Endothelial cell of umbilical vein (primary cell): Measurements from ENCODE around the gene CCDC142. TPM values are rescaled to one million over a fixed set of nuclear protein-coding genes. Genes with fewer than 3 reads are reported as not detected.

Experiments used
- BruUV-seq: library from RNA; stranded (reverse); fragments of 400-500 nt; replicated peaks from 2 replicates; lab custom pipeline; 2021; lab: Mats Ljungman, UMichigan
- CTCF ChIA-PET: fragments of 300-600, 350-600 bp; sonication (Branson Sonifier 250); formaldehyde crosslinking; loops from one replicate; lab custom pipeline; 2021; ENCODE audit warnings: antibody characterized with exemption, inconsistent platforms; lab: Charles Lee
- POLR2A ChIA-PET: fragments of 300-600, 350-600 bp; sonication (Branson Sonifier 250); formaldehyde crosslinking; loops from one replicate; lab custom pipeline; 2021; ENCODE audit warnings: antibody characterized with exemption, inconsistent platforms; lab: Charles Lee
- DNase-seq: peaks from one replicate; pipeline ENCODE4 v3.0.0-alpha.2; 2011; ENCODE audit warnings: low read depth, low spot score
- FAIRE-seq: peaks from 2 replicates; lab custom pipeline; 2011; peaks lifted over from hg19 to GRCh38; lab: Jason Lieb, UNC
- H2AFZ ChIP-seq: 2 replicates; pipeline ENCODE4 v1.6.0; 2012; ENCODE audit warnings: low read depth, low read length, control low read depth, inconsistent platforms
- H3K27ac ChIP-seq: 2 replicates; pipeline ENCODE4 v1.5.1; 2011; ENCODE audit warnings: low read depth, mild to moderate bottlenecking, control low read depth, low read length, moderate library complexity; ENCODE audit not compliant: insufficient read depth
- H3K27me3 ChIP-seq, 2 experiments: 2 replicates each; pipeline versions ENCODE4 v1.6.0 to v1.6.1; 2011; ENCODE audit warnings: low read length in 2 of 2, mixed read lengths in 1 of 2; ENCODE audit not compliant: control insufficient read depth in 2 of 2, insufficient read depth in 2 of 2
- H3K36me3 ChIP-seq, 2 experiments: 2 replicates in 1 of 2; 3 replicates in 1 of 2; pipeline ENCODE4 v1.5.1; 2011; ENCODE audit warnings: low read length in 2 of 2, mild to moderate bottlenecking in 1 of 2, moderate library complexity in 1 of 2; ENCODE audit not compliant: control insufficient read depth in 2 of 2, insufficient read depth in 2 of 2; ENCODE audit errors: extremely low read depth in 1 of 2
- H3K4me1 ChIP-seq: 3 replicates; pipeline ENCODE4 v1.5.1; 2011; ENCODE audit warnings: mild to moderate bottlenecking, low read length; ENCODE audit not compliant: control insufficient read depth, insufficient read depth; ENCODE audit errors: extremely low read depth
- H3K4me2 ChIP-seq: 2 replicates; pipeline ENCODE4 v1.6.1; 2011; ENCODE audit warnings: low read length, control low read depth, mixed read lengths; ENCODE audit not compliant: insufficient read depth
- H3K4me3 ChIP-seq, 3 experiments: fragments of 200-600 bp in 1 of 3; sonication (generic), shearing (Covaris generic) in 1 of 3; replicated peaks in 1 of 3; 2 replicates each; pipeline ENCODE4 v1.5.1; 2011 to 2016; ENCODE audit warnings: control low read depth in 3 of 3, low read length in 3 of 3, mild to moderate bottlenecking in 2 of 3, inconsistent platforms in 1 of 3, low read depth in 1 of 3, moderate library complexity in 1 of 3; ENCODE audit not compliant: insufficient read depth in 1 of 3
- H3K79me2 ChIP-seq: 2 replicates; pipeline ENCODE4 v1.6.0; 2012; ENCODE audit warnings: low read length, inconsistent platforms; ENCODE audit not compliant: control insufficient read depth, insufficient read depth
- H3K9ac ChIP-seq: replicated peaks from 2 replicates; pipeline ENCODE3; 2011; ENCODE audit warnings: low read length, control low read depth; ENCODE audit not compliant: insufficient read depth; ENCODE audit errors: extremely low read depth
- H3K9me1 ChIP-seq: replicated peaks from 3 replicates; pipeline ENCODE4 v1.6.0; 2011; ENCODE audit warnings: mild to moderate bottlenecking, low read length; ENCODE audit not compliant: control insufficient read depth, insufficient read depth; ENCODE audit errors: extremely low read depth
- H3K9me3 ChIP-seq: replicated peaks from 2 replicates; pipeline ENCODE4 v1.5.1; 2012; ENCODE audit warnings: low read length, inconsistent platforms; ENCODE audit not compliant: control insufficient read depth, insufficient read depth
- H4K20me1 ChIP-seq: replicated peaks from 2 replicates; pipeline ENCODE3; 2011; ENCODE audit warnings: mild to moderate bottlenecking, low read length; ENCODE audit not compliant: control insufficient read depth, insufficient read depth; ENCODE audit errors: extremely low read depth
- FOS ChIP-seq: IDR thresholded peaks from 2 replicates; pipeline ENCODE4 v1.6.1; 2011; ENCODE audit warnings: mild to moderate bottlenecking, low read length, moderate library complexity, borderline replicate concordance; ENCODE audit not compliant: insufficient read depth
- POLR2AphosphoS5 ChIP-seq: IDR thresholded peaks from 2 replicates; pipeline ENCODE4 v1.6.1; 2012; ENCODE audit warnings: low read depth, mild to moderate bottlenecking, control low read depth, low read length, moderate library complexity; ENCODE audit not compliant: insufficient read depth
- dilution Hi-C: fragments of 300-500 bp; cut with MboI; formaldehyde crosslinking; loops from one replicate; pipeline ENCODE4 v1.15.0; 2019; ENCODE audit warnings: low sequenced_read_pairs; ENCODE audit not compliant: extremely low pct_ligation_motif_present
- intact Hi-C: fragments of 100-400 bp; cut with micrococcal nuclease; formaldehyde crosslinking; loops from one replicate; pipeline ENCODE4 v1.10.0; 2022
- polyA plus RNA-seq, 4 experiments: library from polyadenylated mRNA; depleted of rRNA in 3 of 4; stranded (reverse) in 3 of 4; unstranded in 1 of 4; fragments of >200 nt; gene quantifications; 2 replicates each; pipeline versions ENCODE4 v1.2.1 to v1.2.3, GENCODE V29; 2011 to 2012; ENCODE audit warnings: missing spikeins in 1 of 4
- total RNA-seq: library from RNA; stranded (reverse); gene quantifications from 2 replicates; pipeline ENCODE4 v1.2.3, GENCODE V29; 2021
- TF ChIP-seq, protein P1 (sequence below): IDR thresholded peaks from 2 replicates; pipeline ENCODE4 v1.6.1; 2011; ENCODE audit not compliant: insufficient read depth, insufficient read length

CCDC142 gene
- total and polyA plus RNA-seq, 2 donors (not counting 3 experiments of a cell fraction or from before 2014, with no cell fraction given), result 12.8 to 23.8 TPM

DNA sequence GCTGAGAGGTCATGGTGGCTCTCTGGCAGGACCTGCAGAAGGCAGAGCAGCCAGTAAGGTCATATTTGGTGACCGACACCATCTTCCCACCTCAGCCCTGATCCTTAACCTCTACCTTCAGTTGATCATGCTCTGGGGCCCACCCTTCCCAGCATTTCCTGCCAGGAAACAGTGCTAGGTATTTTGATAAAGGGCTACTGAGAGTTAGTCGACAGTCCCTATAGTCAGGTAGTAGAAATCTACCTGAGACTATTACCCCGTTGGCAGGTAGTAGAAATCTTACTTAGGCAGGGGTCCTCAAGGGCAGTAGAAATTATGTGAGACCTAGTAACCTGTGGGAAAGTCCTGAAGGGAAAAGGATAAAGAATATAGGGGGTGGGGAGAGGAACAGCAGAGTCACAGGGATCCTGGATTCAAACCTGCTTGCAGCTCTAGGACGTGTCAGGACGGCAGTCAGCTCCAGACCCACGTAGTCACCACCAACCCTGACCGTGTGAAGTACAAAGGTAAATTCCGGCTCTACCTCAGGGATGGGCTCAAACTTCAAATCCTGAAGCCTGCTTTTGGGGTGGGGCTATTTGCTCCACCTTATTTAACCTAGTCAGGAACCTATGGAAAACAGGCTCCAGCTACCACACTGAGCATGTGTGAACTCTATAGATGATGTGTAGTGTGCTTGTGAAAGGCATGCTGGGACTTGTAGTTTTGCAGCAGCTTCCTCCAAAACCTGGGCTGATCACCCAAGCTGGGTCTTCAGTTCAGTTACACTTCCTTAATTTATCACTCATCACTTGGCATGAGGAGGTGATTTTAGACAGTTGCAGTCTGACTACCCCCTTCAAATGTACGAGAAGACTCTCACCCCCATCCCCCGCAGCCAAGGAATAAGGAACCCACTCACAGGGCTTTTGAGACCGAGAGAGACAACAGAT lies 43.2 kb upstream of the CCDC142 start, which contains the start of gene DQX1:
Gene DQX1, minus strand, starts transcription at position 515 of the 932 bp plus-strand sequence. Its CDS starts 502 bp downstream, at position 13.
- dilution Hi-C loops (no loop called here), intact Hi-C loops (no loop called here)
- Histone ChIP-seq H3K27me3 (peaks cover 4 to 6% of the 10 kb centered on the region in 2 experiments), H3K4me3 (no peak within 1 kb of the TSS), H3K9me3 (no peaks in the 10 kb centered on the region), H3K4me1 (peaks cover 15% of the 10 kb centered on the region), H3K79me2 (peaks cover 19% of the 10 kb centered on the region), H3K4me2 (no peak within 1 kb of the TSS), H2AFZ (no peak within 1 kb of the TSS), H4K20me1 (no peaks in the 10 kb centered on the region), H3K9ac (no peak within 1 kb of the TSS), H3K9me1 (no peaks in the 10 kb centered on the region), H3K36me3 (peaks cover 6 to 16% of the 10 kb centered on the region in 2 experiments), H3K27ac (no peak within 1 kb of the TSS)
- FAIRE-seq, result peak; percentile 60
- no TSS peak for BruUV-seq
- peak; percentile 28 for DNase-seq
- TF ChIP-seq FOS (no peak), POLR2AphosphoS5 (peak; percentile 14)
- TF ChIP-seq, protein P1, sequence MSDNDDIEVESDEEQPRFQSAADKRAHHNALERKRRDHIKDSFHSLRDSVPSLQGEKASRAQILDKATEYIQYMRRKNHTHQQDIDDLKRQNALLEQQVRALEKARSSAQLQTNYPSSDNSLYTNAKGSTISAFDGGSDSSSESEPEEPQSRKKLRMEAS, result no peak
- CTCF ChIA-PET, result interaction anchor here (0.8 to 1.2 kb wide), 3 partner anchors 8 to 43 kb away, joined by 3 to 7 read pairs (median 3); partner anchors contain the start of genes CCDC142 and TTC31
- POLR2A ChIA-PET, result interaction anchor here (0.5 to 0.9 kb wide), 2 partner anchors 12 to 22 kb away, joined by 3 to 4 read pairs; partner anchors contain the start of gene TLX2
